Suprapubic skin (tissue), 4 donors: ENCODE measurements around the gene KHDRBS1. TPM values are rescaled to one million over a fixed set of nuclear protein-coding genes. Genes with fewer than 3 reads are reported as not detected.

ENCODE experiments used
- DNase-seq, 2 donors: peaks; one replicate each; pipeline ENCODE4 v3.0.0-alpha.2; 2019; ENCODE audit warnings: low spot score in 2 of 2
- H3K27ac ChIP-seq: fragments of 200-600 bp; sonication (generic); one replicate; pipeline ENCODE4 v1.5.1; 2019
- H3K27me3 ChIP-seq: fragments of 200-600 bp; sonication (generic); one replicate; pipeline ENCODE4 v1.5.1; 2019
- H3K36me3 ChIP-seq: fragments of 200-600 bp; sonication (generic); one replicate; pipeline ENCODE4 v1.5.1; 2019
- H3K4me1 ChIP-seq: fragments of 200-600 bp; sonication (generic); one replicate; pipeline ENCODE4 v1.5.1; 2019
- H3K4me3 ChIP-seq: fragments of 200-600 bp; sonication (generic); one replicate; pipeline ENCODE4 v1.5.1; 2019; ENCODE audit warnings: mild to moderate bottlenecking
- H3K9me3 ChIP-seq: fragments of 200-600 bp; sonication (generic); one replicate; pipeline ENCODE4 v1.5.1; 2019
- CTCF ChIP-seq, 2 donors: fragments of 200-600 bp in 1 of 2; fragments of 450-650 bp in 1 of 2; sonication (generic) in 1 of 2; IDR thresholded peaks; one replicate each; pipeline ENCODE4 v1.5.1; 2016 to 2019; ENCODE audit warnings: antibody characterized with exemption in 2 of 2, mild to moderate bottlenecking in 1 of 2, moderate library complexity in 1 of 2
- EP300 ChIP-seq: sonication (generic); formaldehyde crosslinking; IDR thresholded peaks from one replicate; pipeline ENCODE4 v1.6.1; 2017; ENCODE audit warnings: antibody characterized with exemption
- POLR2A ChIP-seq, 2 donors: fragments of 450-650 bp; IDR thresholded peaks; one replicate each; pipeline ENCODE4 v1.6.1; 2017; ENCODE audit warnings: antibody characterized with exemption in 2 of 2, mild to moderate bottlenecking in 2 of 2, moderate library complexity in 2 of 2
- POLR2AphosphoS5 ChIP-seq, 3 donors: sonication (generic); formaldehyde crosslinking; IDR thresholded peaks; one replicate each; pipeline ENCODE4 v1.6.1; 2017; ENCODE audit warnings: antibody characterized with exemption in 3 of 3
- WGBS: methylation state at CpG from one replicate; pipeline ENCODE4 v1.1.5; 2018; 5-methylcytosine and 5-hydroxymethylcytosine counted together
- total RNA-seq, 4 donors: library from RNA; depleted of rRNA; stranded (reverse); fragments of >200 nt; gene quantifications; one replicate each; pipeline ENCODE4 v1.1.0, GENCODE V29; 2016

KHDRBS1 gene
- total RNA-seq, 4 donors from 2014 or later, result 57.2 to 85.2 (median 64.3) TPM

- Histone ChIP-seq H3K9me3 (no peaks in the 10 kb centered on the region), H3K27me3 (no peaks in the 10 kb centered on the region), H3K4me1 (peaks cover 28% of the 10 kb centered on the region), H3K27ac (no peak overlapping the region), H3K36me3 (peaks cover 3% of the 10 kb centered on the region), H3K4me3 (no peak overlapping the region)
- TF ChIP-seq POLR2A (IDR thresholded peaks at IDR 0.05), result no peak
- no peak for TF ChIP-seq POLR2AphosphoS5 (IDR thresholded peaks at IDR 0.05)
- no peak for TF ChIP-seq CTCF (IDR thresholded peaks at IDR 0.05)
- TF ChIP-seq EP300, result no peak
- DNase-seq, result no peak
- 80% methylated on average over 6 of the region's 6 CpGs for WGBS
These were observed 11.8 kb downstream of the KHDRBS1 start for GRCh38 chr1:32025515-32025914.

- H3K36me3 ChIP-seq, result peaks cover 24% of the 10 kb centered on the region
- H3K27ac ChIP-seq, result no peak overlapping the region
- DNase-seq, result no peak
- H3K4me1 ChIP-seq, result peaks cover 16% of the 10 kb centered on the region
- 87% methylated on average over 3 of the region's 3 CpGs for WGBS
- H3K27me3 ChIP-seq, result no peaks in the 10 kb centered on the region
- TF ChIP-seq EP300 (no peak), CTCF (IDR thresholded peaks at IDR 0.05) (no peak)
- no peaks in the 10 kb centered on the region for H3K9me3 ChIP-seq
- no peak overlapping the region for H3K4me3 ChIP-seq
These were observed 15.1 kb downstream of the KHDRBS1 start for GRCh38 chr1:32028746-32029145.

GRCh38 chr1:32031578-32032274, 18.1 kb downstream of the KHDRBS1 start:
- no peak for DNase-seq
- Histone ChIP-seq H3K36me3 (peaks cover 40% of the 10 kb centered on the region), H3K4me1 (peaks cover 10% of the 10 kb centered on the region), H3K4me3 (no peak overlapping the region), H3K27ac (no peak overlapping the region), H3K9me3 (no peaks in the 10 kb centered on the region), H3K27me3 (no peaks in the 10 kb centered on the region)
- no peak for TF ChIP-seq EP300
- TF ChIP-seq POLR2A (IDR thresholded peaks at IDR 0.05), result no peak
- no peak for TF ChIP-seq POLR2AphosphoS5 (IDR thresholded peaks at IDR 0.05)
- no peak for TF ChIP-seq CTCF (IDR thresholded peaks at IDR 0.05)
- WGBS, result 83% methylated on average over 8 of the region's 8 CpGs

GRCh38 chr1:32032275-32032615, 18.6 kb downstream of the KHDRBS1 start:
- no peaks in the 10 kb centered on the region for H3K27me3 ChIP-seq
- H3K4me1 ChIP-seq, result peaks cover 10% of the 10 kb centered on the region
- DNase-seq, result no peak
- TF ChIP-seq CTCF (IDR thresholded peaks at IDR 0.05) (no peak), POLR2A (IDR thresholded peaks at IDR 0.05) (no peak), POLR2AphosphoS5 (IDR thresholded peaks at IDR 0.05) (no peak)
- WGBS, result 72% methylated on average over 2 of the region's 2 CpGs
- no peaks in the 10 kb centered on the region for H3K9me3 ChIP-seq
- peaks cover 40% of the 10 kb centered on the region for H3K36me3 ChIP-seq
- H3K27ac ChIP-seq, result no peak overlapping the region
- no peak overlapping the region for H3K4me3 ChIP-seq

GRCh38 chr1:32035119-32035518, 21.5 kb downstream of the KHDRBS1 start:
- Histone ChIP-seq H3K36me3 (peaks cover 40% of the 10 kb centered on the region), H3K4me1 (peaks cover 10% of the 10 kb centered on the region), H3K27me3 (no peaks in the 10 kb centered on the region), H3K9me3 (no peaks in the 10 kb centered on the region), H3K4me3 (no peak overlapping the region), H3K27ac (no peak overlapping the region)
- WGBS, result 82% methylated on average over 3 of the region's 3 CpGs
- DNase-seq, result no peak
- TF ChIP-seq POLR2AphosphoS5 (IDR thresholded peaks at IDR 0.05), result no peak

GRCh38 chr1:32040711-32041110, 27.0 kb downstream of the KHDRBS1 start:
- no peak for DNase-seq
- peaks cover under 1% of the 10 kb centered on the region for H3K36me3 ChIP-seq
- 95% methylated on average over 3 of the region's 3 CpGs for WGBS
- no peaks in the 10 kb centered on the region for H3K9me3 ChIP-seq
- H3K27ac ChIP-seq, result no peak overlapping the region
- no peak overlapping the region for H3K4me3 ChIP-seq
- TF ChIP-seq POLR2AphosphoS5 (IDR thresholded peaks at IDR 0.05), result no peak
- no peak for TF ChIP-seq POLR2A (IDR thresholded peaks at IDR 0.05)
- TF ChIP-seq CTCF (IDR thresholded peaks at IDR 0.05), result no peak
- no peak for TF ChIP-seq EP300
- H3K4me1 ChIP-seq, result no peaks in the 10 kb centered on the region
- H3K27me3 ChIP-seq, result no peaks in the 10 kb centered on the region
